Measurements from ENCODE around the gene EEFSEC.

Gene EEFSEC

DNA sequence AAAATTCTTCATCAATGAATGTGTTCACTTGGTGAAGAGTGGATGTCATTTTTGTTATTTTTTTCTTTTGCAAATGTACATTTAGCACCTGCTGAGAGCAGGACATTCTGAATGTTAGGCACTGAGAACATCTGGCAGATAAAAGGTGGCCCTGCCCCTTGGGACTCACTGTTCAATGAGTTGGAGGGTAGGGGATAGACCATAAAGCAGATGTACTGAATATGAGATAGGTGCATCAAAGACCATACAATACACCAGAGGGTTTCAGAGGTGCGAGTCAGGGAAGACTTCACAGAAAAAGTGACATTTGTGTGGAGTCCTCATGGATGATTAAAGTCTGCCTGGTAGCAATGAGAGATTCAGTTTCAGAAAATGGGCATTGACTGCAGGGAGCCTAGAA lies 34.2 kb downstream of the EEFSEC start:
- DNase-seq = no peak

DNA sequence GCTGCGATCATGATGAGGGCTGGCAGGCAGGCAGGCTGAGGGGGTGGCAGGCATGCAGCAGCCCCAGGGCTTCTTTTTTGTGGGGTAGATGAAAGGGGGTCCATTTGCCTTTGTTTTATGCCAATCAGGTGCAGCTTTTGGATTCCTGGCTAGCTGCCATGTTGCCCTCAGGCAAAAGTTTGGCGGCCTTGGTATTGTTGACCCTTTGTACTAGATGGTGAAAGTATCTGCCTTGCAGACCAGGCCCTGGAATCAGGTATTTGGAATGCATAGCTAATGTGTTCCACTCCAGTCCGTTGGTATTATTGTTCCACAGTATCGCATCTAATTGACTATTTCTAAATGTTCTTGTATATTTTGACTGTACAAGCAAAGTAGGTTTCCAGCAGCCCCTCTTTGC lies 35.0 kb downstream of the EEFSEC start:
- DNase-seq = no peak

DNA sequence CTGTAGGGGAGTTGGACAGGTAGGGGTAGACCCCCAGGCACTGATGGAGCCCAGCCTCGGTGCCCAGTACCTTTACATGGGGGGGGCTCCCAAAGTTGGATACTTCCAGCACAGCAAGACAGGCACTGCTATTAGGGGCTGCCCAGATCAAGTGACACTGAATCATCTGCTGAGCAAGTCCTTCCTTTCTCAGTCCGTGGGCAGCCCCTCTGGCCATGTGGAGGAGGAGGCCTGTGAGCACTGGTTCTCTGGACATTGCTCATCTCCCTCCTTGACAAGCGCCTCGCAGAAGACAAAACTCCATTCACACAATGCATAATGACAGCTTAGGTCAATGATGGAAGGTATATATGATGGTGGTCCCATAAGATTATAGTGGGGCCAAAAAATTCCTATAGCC lies 35.7 kb downstream of the EEFSEC start:
- DNase-seq = no peak

DNA sequence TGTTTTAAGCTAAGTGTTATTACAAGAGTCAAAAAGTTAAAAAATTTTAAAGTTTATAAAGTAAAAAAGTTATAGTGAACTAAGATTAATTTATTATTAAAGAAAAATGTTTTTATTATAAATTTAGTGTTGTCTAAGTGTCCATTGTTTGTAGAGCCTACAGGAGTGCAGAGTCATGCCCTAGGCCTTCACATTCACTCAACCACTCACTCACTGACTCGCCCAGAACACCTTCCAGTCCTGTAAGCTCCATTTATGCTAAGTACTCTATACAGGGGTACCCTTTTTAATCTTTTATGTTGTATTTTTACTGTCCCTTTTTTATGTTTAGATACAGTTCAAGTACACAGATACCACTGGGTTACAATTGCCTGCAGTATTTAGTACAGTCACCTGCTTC lies 37.2 kb downstream of the EEFSEC start:
- DNase-seq = no peak

DNA sequence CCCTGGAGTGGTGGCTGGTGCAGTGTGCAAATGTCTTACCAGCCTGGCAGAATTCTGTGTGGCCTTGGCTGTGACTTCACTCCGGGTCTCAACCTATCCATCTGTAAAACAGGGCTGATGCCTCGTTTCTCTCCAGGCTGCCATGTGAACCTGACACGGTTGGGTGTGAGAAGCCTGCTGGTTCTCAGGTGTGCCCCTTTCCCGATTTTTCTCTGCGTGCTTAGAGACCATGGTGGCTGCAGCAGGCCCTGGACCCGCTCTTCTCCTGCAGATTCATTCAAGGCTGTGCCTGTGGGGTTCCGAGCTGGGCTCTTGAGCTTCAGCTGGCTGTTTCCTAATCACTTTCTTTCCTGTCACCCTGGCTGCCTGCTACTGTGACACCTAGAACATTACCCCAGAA lies 38.9 kb downstream of the EEFSEC start:
- DNase-seq = no peak

DNA sequence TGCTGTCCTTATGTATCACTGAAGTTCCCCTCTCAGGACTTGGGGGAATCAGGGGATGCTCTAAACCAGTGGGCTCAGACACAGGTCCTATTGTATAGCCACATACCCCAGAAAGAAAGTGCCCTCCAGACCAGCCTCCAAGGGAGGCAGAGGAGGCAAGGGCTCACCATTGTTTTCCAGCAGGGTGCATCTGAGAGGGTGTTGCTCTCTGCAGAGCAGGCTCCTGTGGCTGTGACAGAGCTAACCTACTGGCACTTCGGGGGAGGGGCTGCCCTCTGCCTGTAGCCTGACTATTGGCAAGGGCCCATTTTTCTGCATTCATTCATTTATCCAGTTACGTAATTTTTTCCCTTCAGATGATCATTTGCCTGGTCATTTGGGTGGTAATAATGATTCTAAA lies 39.9 kb downstream of the EEFSEC start:
- no peak for DNase-seq

DNA sequence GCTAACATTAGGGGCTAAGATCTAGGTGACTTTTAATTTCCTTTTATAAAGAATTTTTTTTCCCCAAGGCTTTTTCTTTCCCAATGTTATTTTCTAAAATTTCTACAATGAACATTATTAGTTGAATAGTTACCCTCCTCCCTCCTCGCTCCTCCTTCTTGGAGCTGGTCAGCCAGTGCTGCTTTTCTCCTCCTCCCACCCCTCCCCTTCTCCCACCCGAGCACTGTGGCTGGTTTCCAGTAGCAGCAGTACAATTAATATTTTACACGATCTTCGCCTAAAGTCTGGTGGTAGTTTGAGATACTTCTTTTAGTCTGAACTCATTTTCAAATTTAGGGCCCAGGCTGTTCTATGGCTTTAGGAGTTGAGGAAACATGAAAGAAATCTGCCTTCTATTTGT lies 41.6 kb downstream of the EEFSEC start:
- no peak for DNase-seq

DNA sequence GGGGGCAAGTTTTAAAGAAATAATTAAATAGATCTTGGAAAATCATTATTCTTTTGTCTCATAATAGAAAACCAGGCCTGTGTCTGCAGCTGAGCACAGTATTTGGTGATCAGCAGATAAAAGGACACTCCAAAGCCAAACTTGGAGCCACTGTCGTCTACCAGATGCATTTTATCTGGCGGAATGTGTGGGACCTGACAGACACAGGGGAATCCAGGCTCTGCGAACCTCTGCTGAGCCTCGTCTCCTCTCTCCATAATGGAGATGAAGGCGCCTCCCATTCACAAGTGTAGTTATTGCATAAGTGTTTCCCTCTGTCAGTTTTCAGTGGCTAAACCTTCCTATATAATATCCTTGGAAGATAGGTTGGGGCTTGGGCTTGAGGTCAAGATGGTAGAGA lies 42.1 kb downstream of the EEFSEC start:
- no peak for DNase-seq

DNA sequence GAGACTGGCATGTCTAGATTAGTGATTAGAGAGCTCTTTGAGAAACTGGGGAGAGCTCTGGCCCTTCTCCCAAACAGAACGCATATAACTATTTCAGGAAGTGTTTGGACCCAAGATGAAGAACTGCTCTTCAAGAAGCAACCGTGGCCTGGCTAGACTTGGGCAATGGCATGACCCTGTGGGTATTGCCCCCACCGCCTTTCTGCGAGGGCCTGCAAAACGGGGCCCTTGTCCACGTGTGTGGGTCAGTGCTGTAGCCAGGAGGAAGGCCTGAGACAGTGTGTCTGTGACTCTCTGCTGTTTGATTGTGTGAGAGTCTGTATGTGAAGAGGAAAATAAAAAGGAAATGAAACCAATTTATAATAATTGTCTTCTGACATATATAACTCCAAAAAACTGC lies 42.5 kb downstream of the EEFSEC start:
- no peak for DNase-seq

DNA sequence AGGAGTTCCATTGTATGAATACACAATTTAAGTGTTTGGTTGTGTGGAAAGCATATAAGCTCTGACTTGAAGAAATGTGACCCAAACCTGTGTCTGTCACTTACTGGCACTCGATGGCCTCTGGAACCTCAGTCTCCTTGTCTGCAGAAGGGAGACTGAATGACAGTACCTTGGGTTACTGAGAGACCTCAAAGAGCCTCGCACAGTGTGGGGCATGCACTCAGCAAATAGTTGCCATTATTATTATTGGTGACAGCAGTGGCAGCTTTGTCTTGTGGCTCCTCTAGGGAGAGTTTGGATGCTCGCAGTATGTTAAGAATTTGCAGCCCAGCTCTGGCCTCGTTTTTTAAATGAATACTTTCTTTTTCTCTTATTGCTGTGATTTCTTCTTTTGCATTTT lies 43.4 kb downstream of the EEFSEC start:
- no peak for DNase-seq

DNA sequence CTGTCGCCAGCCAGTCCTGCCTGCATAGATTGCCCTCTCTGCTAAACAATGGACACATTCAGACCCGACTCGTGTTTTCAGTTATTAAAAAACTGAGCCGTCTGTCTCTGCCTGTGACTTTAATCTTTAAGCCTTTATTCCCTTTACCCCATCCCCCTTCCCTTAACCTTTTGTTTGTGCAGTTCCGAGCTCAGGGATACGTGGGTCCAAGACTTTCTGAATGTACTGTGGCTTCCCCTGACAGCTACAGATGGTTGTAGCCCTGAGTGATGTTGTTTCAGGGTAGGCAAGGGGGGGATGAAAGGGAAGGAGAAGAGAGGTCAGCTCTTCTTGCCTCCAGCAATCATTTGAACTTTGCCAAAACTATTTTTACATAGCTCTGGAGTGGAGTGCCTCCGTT lies 44.6 kb downstream of the EEFSEC start:
- DNase-seq = no peak

DNA sequence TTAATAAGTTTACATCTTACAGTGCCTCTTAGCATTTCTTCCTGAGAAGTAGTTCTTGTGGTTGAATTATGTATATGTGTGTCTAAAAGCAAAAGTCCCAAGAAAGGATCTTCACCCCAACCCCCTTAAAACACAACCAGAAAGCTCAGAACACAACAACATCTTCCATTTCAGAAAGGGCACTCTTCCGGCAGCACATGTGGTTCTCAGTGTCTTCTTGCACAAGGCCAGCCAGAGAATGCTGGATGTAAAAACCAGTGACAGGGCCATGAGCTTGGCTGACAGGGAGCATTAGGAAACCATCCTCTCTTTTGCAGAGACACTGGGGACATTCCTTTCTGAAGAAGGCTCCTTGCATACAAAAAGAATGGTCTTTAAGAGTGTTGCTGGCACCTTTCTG lies 45.0 kb downstream of the EEFSEC start:
- no peak for DNase-seq

DNA sequence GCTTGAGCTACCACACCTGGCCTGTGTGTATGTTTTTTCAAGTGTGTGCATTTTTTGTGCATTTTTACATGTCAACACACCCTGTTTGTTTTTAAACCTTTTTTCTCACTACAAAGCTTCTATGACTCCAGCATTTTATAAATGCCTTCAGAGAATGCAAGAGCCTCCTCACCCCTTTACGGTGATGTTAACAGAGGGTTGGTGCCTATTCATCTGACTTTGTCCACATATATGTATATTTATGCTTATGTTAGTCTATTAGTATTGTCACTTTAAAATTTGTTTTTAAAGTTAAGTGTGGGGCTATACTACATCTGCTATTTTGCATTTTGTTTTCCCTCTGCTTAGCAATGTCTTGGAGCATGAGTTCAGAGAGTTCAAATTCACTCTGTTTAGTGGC lies 45.8 kb downstream of the EEFSEC start:
- no peak for DNase-seq

DNA sequence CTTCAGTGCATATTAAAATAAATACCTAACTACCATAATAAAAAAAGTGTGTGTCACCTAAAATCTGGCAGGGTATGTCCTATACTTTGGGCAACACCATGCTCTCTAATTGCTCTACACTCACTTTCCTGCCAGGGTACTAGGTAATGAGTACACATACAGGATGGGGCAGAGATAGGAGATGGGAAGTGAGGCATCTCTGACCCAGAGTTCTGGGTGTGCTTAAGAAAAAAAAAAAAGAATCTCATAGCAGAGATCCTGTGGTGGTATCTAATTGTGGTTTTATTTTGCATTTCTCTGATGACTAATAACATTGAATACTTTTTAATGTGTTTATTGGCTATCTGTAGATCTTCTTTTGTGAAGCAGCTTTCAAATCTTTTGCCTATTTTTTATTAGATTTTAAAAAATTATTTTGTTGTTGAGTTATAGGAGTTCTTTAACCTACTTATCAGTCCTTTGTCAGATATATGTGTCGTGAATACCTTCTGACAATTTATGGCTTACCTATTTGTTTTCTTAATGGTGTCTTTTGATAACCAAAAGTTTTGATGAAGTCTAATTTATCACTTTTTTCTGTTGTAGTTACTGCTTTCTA lies 48.0 kb downstream of the EEFSEC start:
- no peak for DNase-seq

DNA sequence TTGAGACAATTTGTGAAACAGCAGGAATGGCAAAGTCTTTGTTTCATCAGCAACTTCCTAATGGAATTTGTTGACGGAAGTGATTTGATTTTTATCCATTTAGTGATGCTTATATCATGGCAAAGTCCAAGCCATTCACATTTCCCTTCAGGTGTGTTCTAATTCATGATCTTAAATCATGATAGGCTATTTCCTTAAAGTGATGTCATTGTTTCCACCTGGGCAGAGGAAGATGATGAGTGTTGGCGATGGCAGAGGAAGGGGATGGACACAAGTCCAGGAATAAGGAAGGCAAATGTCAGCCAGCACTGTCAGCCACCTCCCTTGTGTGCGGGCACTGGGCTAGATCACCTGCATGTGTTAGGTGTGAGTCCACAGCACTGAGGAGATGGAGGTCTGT lies 49.9 kb downstream of the EEFSEC start:
- no peak for DNase-seq

DNA sequence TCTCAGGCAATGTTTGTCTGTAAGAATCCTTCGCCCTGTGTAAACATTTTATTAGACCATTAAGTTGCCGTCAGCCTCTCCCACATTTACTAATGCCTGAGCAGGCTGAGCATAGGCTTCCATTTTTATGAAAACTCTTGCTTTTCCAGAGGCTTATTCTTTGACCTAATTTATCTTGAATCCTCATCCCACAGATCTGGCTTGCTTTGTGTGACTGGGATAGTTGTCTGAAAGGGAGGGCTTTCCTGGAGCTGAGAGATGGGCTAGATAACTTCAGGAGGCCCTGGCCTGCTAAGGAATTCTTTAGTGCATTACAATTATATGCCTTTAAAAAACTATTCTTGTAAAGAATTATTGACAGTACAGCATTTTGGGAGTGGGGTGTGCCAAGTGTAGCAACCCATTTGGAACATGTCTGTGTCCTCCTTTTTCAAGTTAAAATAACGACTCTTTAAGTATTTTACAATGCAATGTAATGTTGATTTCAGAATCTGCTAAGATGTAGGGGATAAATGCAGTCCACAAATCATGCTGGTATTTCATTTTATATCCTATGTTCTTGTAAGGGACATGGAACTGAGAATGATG lies 52.4 kb downstream of the EEFSEC start:
- no peak for DNase-seq

DNA sequence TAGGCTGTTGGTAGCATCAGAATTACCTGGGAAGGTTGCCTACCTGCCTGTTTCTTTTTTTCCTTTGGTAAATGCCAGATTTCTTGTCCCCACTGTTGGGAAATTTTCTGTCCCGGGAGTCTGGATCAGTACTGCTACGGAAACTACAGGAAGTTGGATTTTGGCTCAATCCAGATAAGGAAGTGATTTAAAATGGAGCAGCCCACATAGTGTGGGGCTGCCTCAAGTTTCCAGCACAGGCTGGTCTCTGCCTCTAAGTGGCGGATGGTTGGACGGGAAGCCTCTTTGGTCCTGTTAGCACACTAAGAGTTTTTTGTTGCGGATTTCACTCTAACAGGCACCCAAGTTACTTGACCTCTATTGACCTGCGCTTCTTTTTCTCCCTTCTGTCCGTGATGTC lies 54.7 kb downstream of the EEFSEC start:
- DNase-seq = no peak

DNA sequence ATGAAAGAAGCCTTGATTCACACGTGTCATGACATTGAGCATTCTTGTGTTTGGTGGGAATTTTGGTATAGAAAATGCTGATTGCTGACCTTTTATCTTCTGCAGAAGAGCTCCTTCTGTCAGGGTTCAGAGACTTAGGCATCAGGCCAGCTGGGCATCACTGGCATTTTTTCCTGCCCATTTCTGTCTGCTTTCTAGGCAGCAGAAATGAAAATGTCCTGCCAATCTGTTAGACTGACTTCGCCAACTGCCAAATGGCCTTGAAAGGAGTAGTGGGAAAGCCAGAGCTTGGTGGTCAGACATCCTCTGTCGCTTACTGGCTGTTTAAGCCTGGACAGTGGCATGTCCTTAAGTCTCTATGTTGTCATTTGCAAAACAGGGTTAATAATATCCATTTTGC lies 57.4 kb downstream of the EEFSEC start:
- DNase-seq = no peak

DNA sequence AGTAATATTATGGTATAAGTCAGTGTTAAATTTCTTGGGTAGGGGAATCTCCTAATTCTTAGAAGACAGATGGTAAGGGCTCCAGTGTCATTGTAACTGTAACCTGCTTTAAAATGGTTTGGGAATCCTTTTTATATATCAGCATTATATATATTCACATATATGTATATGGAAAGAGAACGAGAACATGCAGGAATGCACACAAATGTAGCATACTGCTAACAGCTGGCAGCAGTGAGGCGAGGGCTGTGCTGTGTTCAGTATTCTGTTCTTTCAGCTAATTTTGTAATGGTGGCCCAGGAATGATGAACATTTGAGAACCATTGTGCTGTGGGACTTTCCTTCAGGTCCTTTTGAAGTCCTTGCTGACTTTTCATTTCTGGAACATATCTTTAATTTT lies 60.8 kb downstream of the EEFSEC start:
- DNase-seq = no peak

DNA sequence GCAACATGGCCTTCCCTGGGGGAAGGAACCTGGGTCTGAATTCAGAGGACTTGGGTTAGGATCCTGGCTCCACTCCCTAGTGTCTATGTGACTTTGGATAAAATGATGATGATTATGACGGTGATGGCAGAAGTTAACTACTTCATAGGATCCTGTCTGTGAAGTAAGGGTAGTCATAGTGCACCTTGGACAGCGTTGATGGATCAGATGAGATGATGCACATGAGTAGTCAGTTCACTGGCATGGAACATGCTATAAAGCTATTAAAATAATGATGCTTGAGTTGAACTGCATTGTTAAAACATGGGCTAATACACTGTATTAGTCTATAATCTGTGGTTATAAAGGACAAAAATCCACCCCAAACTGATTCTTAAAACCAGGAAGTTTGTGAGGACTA lies 62.0 kb downstream of the EEFSEC start:
- DNase-seq = no peak

DNA sequence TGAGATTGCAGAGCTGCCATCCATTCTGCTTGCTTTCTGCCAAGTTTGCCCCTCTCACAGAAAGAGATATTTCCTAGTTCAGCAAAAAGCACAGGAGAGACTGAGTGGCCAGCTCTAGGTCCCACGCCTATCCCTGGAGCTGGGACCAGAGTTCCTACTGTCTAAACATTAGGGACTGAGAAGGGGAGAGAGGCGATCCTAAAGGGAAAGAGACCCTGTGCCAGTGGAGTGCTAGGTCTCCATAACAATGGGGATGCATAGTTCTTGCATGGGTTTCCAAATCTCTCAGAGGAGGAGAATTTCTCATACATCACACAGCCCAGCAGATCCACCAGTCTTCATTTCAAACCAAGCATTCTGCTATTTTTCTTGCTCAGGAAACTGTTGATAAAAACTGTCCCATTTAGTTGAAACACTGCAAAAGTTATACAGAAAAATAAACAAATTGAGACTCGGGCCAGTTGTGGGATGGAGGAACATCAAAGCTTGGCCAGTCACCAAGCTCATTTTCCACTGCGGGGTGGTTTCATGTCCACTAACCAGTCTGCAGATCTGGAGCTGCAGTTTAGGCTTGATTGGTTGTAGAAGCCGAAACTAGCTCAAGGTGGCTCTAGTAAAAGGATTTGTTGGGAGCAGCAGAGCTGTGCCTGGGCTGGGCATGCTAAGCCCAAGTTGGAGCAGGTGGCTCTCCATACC lies 62.7 kb downstream of the EEFSEC start:
- DNase-seq = no peak

DNA sequence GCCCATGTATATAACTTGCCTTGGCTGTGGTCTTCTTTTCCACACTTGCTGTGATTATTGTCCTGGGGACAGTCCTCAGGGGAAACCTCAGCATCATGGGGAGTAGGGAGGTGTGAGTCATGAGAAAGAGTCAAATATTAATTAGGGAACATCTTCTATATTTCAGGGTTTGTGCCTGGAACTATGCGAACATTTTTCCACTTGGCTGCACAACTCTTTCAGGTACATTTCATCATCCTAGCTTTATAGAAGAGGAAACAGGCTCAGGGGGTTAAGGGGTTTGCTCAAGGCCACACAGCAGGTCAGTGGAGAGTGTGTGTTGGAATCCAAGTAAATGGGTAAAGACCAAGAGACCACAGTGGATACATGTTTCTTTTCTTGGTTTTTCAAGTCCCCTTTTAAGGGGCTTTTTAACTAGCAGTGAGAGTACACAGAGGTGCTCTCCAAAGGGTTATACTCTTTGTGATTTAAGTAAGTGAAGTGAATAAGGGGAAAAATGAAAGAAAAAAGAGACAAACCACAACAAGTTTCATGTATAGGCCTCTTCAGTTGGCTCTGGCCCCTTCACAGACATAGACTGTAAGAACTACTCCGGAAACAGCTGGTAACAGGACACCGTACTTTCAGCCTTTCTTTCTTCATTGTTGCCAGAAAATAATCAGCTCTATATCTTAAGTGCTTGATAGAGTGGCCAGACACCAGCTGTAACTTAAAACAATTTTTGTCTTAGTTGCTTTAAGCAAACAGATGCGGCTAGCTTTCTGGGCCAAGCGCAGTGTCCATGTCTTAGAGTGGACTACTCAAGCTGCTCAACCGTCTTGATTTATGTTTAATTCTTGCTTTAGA lies 64.6 kb downstream of the EEFSEC start:
- no peak for DNase-seq

DNA sequence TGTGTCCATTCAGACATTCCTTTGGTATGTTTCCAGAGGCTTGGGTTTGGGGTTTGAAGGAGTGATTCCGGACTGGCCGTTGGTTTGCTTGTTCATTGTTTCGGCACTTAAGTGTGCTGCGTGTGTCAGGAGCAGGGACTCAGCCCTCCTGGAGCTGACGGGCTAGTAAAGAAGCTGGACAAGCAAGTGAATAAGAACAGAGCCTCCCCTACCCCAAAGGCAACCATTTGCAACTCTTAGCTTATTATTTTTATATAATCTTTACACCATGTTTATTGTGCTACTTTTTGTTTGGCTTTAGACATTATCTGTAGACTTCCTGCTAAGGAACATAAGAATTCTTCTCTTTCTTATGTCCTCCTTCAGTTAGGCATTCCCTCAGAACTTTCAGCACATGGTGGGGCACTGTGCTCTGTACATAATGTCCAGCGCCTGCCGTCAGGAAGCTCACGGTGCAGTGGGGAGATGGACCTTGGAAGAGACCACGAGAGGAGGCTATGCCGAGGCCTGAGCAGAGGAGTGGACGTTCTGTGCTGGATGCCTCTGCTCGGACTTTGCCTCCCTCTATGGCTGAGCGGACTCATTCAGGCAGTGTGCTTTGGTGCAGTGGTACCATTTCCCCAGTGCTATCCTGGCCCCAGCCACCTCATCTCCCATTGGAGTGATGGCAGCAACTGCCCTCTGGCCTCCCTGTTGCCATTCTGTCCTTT lies 65.4 kb downstream of the EEFSEC start:
- no peak for DNase-seq
